DND-41 (cell line): ENCODE measurements around the gene FOSB.

Source experiments
- EZH2 ChIP-seq: IDR thresholded peaks from 3 replicates; pipeline ENCODE4 v1.6.1; 2012; ENCODE audit warnings: borderline replicate concordance, low read depth, mild to moderate bottlenecking, moderate library complexity, low read length, inconsistent platforms; ENCODE audit not compliant: severe bottlenecking
- TF ChIP-seq, protein P1 (sequence below): IDR thresholded peaks from 2 replicates; pipeline ENCODE4 v1.5.1; 2012; ENCODE audit warnings: borderline replicate concordance, low read length, moderate library complexity, mild to moderate bottlenecking; ENCODE audit not compliant: poor library complexity, severe bottlenecking; ENCODE audit errors: extremely low read depth

DNA sequence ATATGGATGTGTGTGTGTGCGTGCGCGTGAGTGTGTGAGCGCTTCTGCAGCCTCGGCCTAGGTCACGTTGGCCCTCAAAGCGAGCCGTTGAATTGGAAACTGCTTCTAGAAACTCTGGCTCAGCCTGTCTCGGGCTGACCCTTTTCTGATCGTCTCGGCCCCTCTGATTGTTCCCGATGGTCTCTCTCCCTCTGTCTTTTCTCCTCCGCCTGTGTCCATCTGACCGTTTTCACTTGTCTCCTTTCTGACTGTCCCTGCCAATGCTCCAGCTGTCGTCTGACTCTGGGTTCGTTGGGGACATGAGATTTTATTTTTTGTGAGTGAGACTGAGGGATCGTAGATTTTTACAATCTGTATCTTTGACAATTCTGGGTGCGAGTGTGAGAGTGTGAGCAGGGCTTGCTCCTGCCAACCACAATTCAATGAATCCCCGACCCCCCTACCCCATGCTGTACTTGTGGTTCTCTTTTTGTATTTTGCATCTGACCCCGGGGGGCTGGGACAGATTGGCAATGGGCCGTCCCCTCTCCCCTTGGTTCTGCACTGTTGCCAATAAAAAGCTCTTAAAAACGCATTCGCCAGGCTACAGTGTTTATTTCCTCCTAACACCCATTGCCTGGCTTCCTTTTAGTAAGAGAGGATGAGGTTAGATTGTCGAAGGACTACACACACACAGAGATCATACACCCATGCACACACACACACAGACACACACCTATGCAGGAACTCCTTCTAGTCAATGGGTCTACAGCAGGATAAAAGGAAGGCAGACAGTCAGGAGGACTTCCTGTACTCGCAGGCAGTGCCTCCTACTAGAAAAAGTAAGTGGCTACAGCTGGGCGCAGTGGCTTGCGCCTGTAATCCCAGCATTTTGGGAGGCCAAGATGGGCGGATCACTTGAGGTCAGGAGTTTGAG is 7.1 kb downstream of the FOSB start:
- TF ChIP-seq, protein P1, sequence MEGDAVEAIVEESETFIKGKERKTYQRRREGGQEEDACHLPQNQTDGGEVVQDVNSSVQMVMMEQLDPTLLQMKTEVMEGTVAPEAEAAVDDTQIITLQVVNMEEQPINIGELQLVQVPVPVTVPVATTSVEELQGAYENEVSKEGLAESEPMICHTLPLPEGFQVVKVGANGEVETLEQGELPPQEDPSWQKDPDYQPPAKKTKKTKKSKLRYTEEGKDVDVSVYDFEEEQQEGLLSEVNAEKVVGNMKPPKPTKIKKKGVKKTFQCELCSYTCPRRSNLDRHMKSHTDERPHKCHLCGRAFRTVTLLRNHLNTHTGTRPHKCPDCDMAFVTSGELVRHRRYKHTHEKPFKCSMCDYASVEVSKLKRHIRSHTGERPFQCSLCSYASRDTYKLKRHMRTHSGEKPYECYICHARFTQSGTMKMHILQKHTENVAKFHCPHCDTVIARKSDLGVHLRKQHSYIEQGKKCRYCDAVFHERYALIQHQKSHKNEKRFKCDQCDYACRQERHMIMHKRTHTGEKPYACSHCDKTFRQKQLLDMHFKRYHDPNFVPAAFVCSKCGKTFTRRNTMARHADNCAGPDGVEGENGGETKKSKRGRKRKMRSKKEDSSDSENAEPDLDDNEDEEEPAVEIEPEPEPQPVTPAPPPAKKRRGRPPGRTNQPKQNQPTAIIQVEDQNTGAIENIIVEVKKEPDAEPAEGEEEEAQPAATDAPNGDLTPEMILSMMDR: no peak
- TF ChIP-seq EZH2: no peak
